HG03565 (cell line): ENCODE measurements around the gene TRABD2B.

Experiments
- ATAC-seq: cut with Tn5 transposase; IDR thresholded peaks from one replicate; pipeline ENCODE4 v1.9.1; 2021; ENCODE audit warnings: mild to moderate bottlenecking, moderate library complexity; ENCODE audit not compliant: unreplicated experiment

Gene TRABD2B

DNA sequence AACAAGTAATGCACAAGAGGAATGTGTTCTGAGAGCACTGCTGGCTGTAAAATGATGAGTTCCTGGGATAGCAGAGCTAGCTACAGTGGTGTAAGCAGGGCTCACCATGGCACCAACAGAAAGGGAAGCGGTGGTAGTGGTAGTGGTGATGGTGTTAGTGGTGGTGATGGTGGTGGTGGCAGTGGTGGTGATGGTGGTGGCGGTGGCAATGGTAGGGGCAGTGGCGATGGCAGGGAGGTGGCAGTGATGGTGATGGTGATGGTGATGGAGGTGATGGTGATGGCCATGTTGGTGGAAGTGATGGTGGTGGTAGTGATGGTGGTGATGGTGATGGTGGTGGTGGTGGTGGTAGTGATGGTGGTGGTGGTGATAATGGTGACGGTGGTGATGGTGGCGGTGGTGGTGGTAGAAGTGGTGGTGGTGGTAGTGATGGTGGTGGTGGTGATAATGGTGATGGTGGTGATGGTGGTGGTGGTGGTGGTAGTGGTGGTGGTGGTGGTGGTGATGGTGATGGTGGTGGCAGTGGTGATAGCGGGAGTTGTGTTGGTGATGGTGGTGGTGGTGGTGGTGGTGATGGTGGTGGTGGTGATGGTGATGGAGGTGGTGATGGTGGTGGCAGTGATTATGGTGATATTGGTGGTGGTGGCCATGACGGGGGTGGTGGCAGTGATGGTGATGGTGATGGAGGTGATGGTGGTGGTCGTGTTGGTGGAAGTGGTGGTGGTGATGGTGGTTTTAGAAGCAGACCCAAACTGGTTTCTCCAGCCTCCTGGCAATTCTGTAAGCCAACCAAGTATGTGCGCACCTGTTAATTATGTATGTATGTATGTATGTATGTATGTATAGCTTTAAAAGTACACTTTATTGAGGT is 254.1 kb downstream of the TRABD2B start:
- ATAC-seq = no peak

DNA sequence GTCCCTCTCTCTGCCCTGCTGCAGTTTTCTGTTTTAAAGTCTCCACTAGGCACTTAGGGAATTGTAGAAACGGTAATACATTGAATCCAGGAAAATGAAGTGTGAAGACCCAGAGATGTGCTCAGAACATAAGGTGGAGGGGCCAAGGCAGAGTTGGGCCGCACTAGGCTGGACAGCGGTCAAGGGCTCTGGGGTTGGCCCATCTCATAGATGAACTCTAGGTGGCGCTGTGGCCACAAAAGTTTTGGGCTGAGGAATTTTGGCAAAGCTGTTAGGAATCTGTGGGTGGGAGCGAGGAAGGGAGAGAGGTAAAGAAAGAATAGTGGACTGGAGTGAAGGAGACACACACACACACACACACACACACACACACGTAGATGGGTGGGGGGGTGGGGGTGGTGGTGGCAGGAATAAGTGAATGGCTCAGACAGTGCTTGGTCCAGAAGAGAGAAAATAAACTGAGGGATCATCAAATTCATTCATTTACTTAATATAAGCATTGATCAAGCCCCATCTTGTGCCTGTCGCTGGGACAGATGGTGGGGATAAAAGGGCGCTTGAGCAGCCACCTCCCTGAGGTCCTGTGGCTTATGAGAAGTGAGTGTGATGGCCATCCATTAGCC is 258.5 kb downstream of the TRABD2B start:
- no peak for ATAC-seq

DNA sequence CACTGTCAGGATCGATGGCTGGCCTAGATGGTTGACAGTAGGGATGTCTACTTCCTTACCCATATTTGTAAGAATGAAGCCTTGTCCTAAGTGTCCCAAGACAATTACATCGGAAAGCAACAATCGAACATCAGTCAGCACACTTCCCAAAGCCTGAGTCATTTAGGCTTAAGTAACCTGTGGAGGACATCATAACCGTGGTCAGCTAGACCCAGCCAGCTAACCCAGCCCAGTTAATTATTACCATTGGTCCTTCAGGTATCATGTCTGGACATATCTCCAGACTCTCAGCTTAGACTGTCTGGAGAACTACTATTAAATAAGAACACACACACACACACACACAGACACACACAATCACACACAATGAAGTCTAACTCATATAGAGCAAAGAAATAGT is 264.7 kb downstream of the TRABD2B start:
- no peak for ATAC-seq

DNA sequence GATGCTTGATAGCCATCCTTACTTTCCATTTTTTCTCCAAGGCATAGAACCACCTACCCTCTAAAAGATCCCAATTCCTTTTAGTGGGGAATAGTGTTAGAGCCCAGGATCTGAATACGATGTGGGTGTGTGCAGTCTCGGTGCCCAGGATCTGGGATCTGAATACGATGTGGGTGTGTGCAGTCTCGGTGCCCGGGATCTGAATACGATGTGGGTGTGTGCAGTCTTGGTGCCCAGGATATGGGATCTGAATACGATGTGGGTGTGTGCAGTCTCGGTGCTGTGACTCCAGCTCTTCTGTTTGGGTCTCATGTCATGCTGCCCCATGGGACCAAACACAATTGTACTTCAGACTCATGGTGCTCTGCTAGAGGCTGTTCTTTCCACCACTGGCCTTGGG is 265.5 kb downstream of the TRABD2B start:
- no peak for ATAC-seq

DNA sequence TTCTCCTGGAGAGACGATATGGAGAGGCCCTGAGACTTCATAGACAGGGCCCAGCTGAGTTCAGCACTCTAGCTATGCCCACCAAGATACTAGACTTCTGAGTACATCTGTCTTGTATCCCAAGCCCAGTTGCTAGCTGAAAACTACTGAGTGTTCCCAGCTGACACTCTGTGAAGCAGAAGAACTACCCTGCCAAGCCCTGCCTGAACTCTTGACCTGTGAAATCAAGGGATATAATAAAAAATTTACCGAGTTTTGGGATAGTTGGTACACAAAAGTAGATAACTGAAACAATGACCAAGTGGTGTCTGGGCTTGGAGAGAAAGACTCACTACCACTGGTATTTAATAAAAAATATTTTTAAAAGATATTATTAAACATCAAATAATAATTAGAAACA is 267.5 kb downstream of the TRABD2B start:
- no peak for ATAC-seq

DNA sequence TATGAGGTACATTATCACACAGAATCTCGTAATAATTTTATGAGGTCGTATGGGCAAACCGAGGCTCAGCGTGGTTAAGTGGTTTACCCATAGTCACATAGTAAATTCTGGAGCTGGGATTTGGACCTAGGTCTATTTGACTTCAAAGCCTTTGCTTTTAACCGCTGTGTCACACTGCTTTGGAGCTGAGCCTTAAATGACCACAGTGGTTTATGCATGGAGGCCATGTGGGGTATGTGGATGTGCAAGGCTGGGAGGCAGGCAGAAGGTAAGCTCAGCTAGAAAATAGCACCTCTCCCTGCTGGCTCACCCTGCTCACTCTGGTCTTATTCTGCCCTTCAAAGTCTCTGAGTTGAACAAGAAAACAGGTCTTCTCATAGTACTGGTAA is 269.5 kb downstream of the TRABD2B start:
- no peak for ATAC-seq

DNA sequence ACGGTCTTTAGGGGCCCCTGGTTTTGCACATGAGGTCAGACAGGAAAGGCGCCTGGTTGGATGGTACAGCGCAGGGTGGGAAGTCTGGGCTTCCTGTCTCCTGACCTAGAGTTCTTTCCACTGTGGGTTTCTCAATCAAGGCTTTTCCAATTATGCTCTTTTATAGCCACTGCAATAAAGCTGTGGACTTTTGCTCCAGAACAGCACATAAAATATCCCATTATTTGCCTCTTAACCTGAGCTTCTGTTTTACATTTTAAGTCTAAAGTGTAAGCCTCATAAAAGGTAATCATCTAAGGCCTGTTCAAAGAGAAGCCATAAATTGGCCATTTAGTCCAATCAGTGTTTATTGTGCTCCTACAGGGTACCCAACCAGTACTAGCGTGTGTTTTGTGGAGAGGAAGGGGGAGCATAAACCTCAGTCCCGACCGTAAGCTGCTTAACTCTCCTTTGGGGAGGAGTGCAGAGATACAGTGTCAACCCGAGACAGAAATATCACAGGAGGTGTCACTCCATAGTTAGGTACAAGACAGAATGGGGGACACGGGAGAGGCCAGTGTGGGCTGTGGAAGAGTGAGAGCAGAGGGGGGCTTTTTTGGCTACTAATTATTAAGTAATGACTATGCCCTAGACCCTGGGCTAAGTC is 270.0 kb downstream of the TRABD2B start:
- no peak for ATAC-seq

DNA sequence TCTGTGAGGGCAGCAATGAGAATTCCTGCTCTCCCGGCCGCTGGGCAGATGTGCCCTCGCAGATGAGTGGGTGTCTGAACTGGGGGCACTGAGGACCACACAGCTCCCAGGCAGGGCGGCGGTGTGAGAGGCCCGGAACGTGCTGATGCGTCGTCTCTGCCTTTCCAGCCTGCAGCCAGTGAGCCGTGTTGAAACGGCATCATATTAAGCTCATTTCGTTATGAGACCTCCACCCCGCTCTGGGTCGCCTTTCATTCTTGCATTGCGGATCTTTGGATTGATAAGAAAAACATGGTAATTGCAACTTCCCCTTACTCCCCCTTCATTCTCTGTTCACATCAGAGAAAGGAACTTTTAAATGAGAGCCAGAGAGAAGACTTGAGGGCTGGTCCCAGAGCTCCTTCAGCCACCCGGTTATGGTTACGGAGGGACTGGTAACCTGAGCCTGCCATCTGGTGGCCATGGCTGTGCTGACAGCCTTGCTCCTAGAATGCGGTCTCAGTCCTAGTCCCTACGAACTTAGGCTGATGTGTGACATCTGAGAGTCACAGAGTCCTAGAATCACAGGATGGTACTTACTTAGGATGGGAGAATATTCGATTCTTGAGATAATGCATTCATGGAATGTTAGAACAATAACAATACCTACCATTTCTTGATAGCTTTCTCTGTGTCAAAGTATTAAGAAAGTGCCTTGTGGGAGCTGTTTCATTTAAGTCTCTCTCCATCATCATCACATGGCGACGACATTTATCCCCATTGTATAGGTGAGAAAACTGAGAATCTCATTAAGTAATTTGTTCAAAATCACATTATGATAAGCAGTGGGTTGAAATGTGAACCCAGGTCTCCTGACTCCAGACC is 271.0 kb downstream of the TRABD2B start:
- peak; percentile 92 for ATAC-seq

DNA sequence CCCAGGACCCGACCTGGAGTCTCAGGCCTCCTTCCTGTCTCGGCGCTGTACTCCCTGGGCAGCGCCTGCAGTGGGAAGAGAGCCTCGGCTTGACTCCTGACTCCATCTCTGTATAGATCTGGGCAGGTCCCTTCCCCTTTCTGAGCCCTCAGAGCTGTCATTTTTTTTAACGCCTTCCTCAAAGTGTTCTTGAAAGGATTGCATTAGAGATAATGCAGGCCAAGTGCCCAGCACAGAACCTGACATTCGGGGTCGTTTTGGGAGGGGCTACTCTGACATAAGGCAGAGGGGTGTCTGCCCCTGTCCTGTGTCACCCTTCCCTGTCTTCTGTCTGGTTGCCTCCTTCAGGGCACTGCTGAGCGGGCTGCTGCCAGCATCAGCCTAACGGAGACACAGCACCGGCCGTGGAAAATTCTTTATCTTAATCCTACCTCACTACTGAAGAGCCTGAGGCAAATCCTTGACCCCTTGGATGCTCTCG is 271.6 kb downstream of the TRABD2B start:
- ATAC-seq = no peak

DNA sequence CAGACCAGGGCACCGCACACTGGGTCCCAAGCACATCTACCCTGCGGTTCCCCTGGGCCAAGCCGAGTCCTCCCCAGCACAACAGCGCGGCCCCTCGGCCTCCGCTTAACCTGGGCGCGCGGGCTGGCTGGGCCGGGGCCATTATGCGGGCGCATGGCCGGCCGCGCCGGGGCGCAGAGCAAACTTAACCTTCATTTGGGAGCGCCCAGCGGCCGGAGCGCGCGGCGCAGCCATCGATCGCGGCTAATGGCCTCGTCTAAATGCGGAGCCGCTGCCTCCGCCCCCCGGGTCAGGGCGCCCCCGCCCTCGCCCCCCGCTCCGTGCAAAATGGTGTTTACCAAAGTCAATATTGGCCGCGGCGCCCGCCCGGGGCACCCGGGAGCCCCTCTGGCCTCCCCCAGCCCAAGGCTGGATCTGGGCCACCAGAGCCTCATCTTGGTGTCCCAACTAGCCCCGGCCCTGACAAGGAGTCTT is 272.1 kb downstream of the TRABD2B start:
- ATAC-seq = no peak

DNA sequence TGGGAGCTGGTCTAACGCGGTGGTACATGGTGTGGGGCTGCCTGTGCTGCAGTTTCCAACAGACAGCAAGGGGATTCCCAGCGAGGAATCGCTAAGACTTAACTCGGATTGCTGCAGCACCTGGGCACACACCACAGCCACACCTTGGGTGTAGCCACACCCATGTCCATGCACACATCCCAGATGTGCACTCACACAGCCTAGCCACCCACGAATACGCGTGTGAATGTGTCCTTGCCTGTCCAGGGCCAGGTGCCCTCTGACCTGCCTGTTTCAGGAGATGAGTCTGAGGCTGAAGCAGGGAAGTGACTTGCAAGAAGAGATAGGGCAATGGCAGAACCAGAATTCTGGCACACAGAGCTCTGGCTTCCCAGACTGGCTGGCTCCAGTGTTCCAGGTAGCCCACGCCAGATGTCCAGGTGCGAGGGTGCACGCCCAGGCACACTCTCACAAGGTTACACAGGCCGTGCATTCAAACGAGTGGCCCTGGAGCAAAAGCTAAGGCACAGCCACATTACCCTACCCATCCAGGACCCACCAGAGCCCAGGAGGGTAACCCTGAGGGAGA is 272.7 kb downstream of the TRABD2B start:
- no peak for ATAC-seq

DNA sequence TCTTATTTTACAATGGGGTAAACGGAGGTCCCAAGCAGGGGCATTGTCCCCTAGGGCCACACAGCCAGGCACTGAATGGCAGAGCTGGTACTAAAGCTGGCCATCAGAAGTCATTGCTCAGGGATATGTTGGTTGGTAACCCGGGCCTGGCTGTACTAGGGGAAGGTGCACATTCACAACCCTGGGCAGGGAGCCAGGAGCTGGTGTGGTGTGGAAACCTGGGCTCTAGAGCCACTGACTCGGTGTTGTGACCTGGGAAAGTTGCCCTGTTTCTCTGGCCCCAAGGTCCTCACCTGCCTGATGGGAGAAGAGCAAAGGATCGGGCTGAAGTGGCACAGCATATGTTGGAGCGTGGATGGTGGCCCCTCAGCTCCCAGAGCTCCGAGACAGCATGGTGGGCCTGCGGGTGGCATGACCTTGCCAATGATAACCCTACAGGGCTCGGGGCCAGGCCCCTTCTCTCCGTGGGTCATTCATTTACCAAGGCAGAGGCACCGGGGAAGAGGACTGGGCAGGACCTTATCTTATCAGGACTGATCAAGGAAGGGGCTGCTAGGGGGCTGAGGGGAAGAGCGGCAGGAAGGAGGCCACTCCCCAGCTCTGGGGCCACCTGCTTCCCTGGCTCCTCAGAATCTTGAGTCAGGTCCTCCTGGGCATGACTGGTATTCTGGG is 274.1 kb downstream of the TRABD2B start:
- no peak for ATAC-seq

DNA sequence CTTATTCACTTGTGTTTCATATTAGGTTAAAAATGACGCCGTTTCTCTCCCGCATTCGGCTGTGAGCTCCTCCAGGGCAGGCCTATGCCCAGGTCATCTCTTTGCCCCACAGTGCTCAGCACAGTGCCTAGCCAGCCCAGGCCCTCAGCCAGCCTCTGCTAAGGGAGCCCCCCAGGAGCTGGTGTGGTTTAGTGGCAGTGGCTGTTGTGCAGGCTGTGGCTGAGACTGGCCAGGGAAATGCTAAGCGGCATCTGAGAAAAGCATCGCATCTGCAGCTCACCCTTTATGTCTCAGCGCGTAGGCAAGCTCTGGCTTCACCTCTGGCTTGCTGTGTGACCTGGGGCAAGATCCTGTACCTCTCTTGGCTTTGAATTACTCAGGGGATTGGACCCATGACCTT is 275.1 kb downstream of the TRABD2B start:
- no peak for ATAC-seq

DNA sequence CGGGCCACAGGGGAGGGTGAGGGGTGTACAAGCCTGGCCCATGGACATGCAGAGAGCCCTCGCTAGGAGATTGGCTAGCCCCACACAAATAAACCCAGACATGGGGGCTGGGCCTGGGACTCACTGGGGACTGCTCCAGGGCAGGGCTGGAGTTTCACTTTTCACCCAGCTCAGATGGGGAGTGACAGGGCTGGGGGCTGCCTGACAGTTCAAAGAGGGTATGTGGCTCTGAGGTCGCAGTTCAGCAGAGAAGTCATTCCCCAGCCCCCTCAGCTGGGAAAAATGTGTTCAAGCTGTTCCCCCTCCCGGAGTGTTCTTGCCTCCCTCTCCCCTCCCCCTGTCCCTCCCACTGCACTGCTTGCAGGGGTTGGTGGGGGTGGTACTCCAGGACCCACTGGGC is 277.1 kb downstream of the TRABD2B start:
- no peak for ATAC-seq

DNA sequence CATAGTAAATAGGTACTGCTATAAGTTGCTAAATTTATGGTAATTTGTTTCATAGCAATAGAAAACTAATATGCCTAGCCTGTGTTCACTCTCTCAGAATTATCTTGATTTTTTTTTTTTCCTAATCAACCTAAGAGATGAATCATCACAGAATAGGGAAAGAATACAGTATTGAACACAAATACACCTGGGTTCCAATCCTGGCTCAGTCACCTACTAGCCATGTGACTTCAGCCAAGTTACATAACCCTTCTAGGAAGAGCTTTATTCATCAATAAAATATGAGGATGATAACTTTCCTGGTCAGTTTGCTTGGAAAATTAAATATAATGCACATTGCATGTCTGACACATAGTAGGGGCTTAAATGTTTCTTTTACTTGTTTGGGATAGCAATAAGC is 279.8 kb downstream of the TRABD2B start:
- ATAC-seq = no peak

DNA sequence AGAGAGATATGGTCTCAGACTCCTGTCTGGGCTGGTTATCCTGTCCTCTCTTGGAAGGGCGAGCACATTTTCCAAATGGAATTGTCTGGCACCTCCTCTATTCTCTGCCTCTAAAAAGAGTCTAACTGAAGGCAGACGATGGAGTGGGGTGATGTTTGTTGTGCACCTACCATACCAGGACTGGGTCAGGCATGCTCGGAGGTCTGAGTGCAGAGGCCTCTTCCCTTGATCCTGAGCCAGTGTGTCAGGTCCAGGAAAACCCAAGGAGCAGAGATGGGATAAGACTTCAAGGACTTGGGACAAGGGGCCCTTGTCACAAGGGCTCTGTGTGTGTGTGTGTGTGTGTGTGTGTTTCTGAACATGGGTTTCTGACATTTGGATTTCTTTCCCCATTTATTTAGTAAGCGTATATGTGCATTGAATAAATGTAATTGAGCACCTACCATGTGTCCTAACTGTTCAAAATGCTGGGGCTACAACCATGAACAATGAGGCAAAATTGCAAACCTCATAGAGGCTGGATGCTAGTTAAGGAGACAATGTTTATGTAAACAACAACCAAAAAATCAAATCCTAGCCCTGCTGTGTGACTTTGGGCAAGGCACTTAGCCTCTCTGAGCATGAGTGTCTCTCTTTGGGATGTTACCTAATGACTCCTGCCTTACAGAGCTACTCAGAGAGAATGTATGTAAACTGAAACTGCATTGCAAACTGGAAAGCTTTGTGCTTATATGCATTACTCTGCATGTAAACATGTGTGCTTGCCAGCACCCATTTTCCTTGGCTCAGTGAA is 283.0 kb downstream of the TRABD2B start:
- no peak for ATAC-seq

DNA sequence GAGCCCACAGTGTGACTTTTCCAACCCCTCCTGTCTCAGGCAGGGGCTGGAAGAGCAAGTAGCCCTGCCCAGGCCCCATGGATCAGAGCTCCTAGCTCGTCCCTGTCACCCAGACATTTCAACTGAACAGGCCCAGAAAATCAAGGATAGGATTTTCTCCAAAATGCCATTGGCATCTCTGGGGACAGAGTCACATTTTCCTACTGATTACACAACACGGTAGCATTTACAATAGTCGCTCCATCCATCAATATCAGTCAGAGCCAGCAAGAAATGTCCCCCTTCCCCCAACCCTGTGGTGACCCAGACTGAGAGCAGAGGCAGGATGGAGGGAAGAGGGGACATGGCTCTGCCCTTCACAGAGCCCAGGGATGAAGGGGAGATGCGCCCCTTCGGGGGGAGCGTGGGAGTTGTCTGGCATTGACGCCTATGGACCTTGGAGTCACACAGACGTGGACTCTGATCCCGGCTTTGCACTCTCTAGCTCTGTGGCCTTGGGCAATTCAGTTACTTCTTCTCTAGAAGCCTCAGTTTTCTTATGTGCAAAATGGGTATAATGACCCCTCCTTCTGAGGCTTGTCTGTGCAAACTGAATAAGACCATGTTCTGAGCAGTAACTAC is 283.7 kb downstream of the TRABD2B start:
- no peak for ATAC-seq

DNA sequence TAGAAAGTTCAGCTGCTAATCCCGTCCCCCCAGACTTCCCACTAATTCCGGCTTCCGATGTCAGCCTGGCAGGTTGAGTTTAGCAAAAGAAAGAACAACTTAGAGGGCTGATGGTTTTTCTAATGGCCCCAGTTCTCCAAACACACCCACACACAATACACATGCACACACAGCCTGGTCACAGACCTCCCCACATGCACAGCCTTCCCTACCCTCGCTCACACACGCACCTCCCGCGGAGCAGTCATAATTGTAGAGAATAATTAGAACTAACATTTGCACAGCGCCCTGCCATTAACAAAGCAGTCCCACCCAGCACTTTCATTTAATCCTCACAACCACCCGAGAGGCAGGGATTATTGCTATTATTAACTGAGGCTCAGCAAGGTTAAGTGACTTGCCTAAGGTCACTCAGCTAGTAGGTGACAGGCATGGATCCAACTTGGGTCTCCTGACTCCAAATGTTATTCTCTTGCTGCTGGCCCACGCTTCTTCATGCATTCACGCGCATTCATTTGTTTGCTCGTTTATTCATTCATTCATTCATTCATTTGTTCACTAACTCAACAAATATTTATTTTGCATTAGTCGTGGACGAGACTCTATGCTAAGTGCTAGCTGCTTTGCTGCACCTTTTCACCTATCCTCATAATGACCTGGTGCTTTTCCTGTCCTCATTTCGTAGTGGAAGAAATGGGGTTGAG is 284.4 kb downstream of the TRABD2B start:
- no peak for ATAC-seq
